Karpas-422 (cell line): ENCODE data around the gene MAP3K5. TPM values are rescaled to one million over a fixed set of nuclear protein-coding genes. Genes with fewer than 3 reads are reported as not detected.
"Not testable (repeated sequence)": the region's sequence is repeated elsewhere in the genome, so short reads cannot be mapped to it uniquely, and the experiment has no call there.

Experiments used
- DNase-seq: peaks from one replicate; pipeline ENCODE4 v3.0.0-alpha.2; 2015
- H2AFZ ChIP-seq: fragments of 200-600 bp; sonication (generic); 2 replicates; pipeline ENCODE4 v1.6.1; 2014; ENCODE audit warnings: antibody characterized with exemption, low read length, mixed read lengths
- H3K27ac ChIP-seq: fragments of 200-600 bp; sonication (generic); 2 replicates; pipeline ENCODE4 v1.5.1; 2014; ENCODE audit warnings: mild to moderate bottlenecking, low read length, moderate library complexity
- H3K27me3 ChIP-seq: fragments of 200-600 bp; sonication (generic); 2 replicates; pipeline ENCODE4 v1.6.1; 2014; ENCODE audit warnings: low read length, mixed read lengths
- H3K36me3 ChIP-seq: fragments of 200-600 bp; sonication (generic); 2 replicates; pipeline ENCODE4 v1.6.1; 2014; ENCODE audit warnings: low read length, mixed read lengths; ENCODE audit not compliant: insufficient read depth
- H3K4me1 ChIP-seq: fragments of 200-600 bp; sonication (generic); 2 replicates; pipeline ENCODE4 v1.6.1; 2014; ENCODE audit warnings: mild to moderate bottlenecking, low read length, mixed read lengths
- H3K4me2 ChIP-seq: fragments of 200-600 bp; sonication (generic); 2 replicates; pipeline ENCODE4 v1.6.1; 2014; ENCODE audit warnings: low read length, low read depth, mild to moderate bottlenecking; ENCODE audit not compliant: poor library complexity, severe bottlenecking
- H3K4me3 ChIP-seq: fragments of 200-600 bp; sonication (generic); 2 replicates; pipeline ENCODE4 v1.5.1; 2014; ENCODE audit warnings: mild to moderate bottlenecking, antibody characterized with exemption, low read length, mixed read lengths
- H3K79me2 ChIP-seq: fragments of 200-600 bp; sonication (generic); 2 replicates; pipeline ENCODE4 v1.6.1; 2014; ENCODE audit warnings: mild to moderate bottlenecking, low read length, mixed read lengths
- H3K9ac ChIP-seq: fragments of 200-600 bp; sonication (generic); 2 replicates; pipeline ENCODE4 v1.6.0; 2014; ENCODE audit warnings: low read length
- H3K9me2 ChIP-seq: fragments of 200-600 bp; sonication (generic), shearing (Covaris generic); replicated peaks from 2 replicates; pipeline ENCODE4 v1.6.0; 2014; ENCODE audit warnings: mild to moderate bottlenecking, low read length, moderate library complexity; ENCODE audit not compliant: insufficient read depth
- H3K9me3 ChIP-seq: fragments of 300-700, 200-600 bp; sonication (generic); 2 replicates; pipeline ENCODE4 v1.6.1; 2014; ENCODE audit warnings: low read length, mixed read lengths
- H4K20me1 ChIP-seq: fragments of 200-600 bp; sonication (generic); 2 replicates; pipeline ENCODE4 v1.6.1; 2014; ENCODE audit warnings: mild to moderate bottlenecking, antibody characterized with exemption, low read length, low read depth; ENCODE audit not compliant: insufficient read depth
- total RNA-seq: library from RNA; depleted of rRNA; stranded (reverse); fragments of >200 nt; shearing (Covaris generic); gene quantifications from 2 replicates; pipeline ENCODE4 v1.2.3, GENCODE V29; 2014; ENCODE audit warnings: low replicate concordance

Gene MAP3K5
- total RNA-seq, 1 experiment from 2014 or later = 1.1 TPM

- H3K4me2 ChIP-seq = no peak overlapping the region
- no peak for DNase-seq
- peaks cover 8% of the 10 kb centered on the region for H3K4me1 ChIP-seq
- H3K9me2 ChIP-seq = no peaks in the 10 kb centered on the region
- 0 out of 2 replicates have a peak, but pooled peaks cover 3% of the 10 kb centered on the region for H3K27me3 ChIP-seq
- H3K27ac ChIP-seq = no peak overlapping the region
- H3K9me3 ChIP-seq = no peaks in the 10 kb centered on the region
- H3K79me2 ChIP-seq = no peaks in the 10 kb centered on the region
- no peak overlapping the region for H3K9ac ChIP-seq
- no peak overlapping the region for H3K4me3 ChIP-seq
- no peak overlapping the region for H2AFZ ChIP-seq
- H4K20me1 ChIP-seq = no peaks in the 10 kb centered on the region
- H3K36me3 ChIP-seq = no peaks in the 10 kb centered on the region
Measured at GRCh38 chr6:136723780-136724179, 68.5 kb downstream of the MAP3K5 start.

- H4K20me1 ChIP-seq = no peaks in the 10 kb centered on the region
- no peaks in the 10 kb centered on the region for H3K79me2 ChIP-seq
- H3K4me1 ChIP-seq = peaks cover 8% of the 10 kb centered on the region
Measured at GRCh38 chr6:136721467-136721866, 70.8 kb downstream of the MAP3K5 start.

DNA sequence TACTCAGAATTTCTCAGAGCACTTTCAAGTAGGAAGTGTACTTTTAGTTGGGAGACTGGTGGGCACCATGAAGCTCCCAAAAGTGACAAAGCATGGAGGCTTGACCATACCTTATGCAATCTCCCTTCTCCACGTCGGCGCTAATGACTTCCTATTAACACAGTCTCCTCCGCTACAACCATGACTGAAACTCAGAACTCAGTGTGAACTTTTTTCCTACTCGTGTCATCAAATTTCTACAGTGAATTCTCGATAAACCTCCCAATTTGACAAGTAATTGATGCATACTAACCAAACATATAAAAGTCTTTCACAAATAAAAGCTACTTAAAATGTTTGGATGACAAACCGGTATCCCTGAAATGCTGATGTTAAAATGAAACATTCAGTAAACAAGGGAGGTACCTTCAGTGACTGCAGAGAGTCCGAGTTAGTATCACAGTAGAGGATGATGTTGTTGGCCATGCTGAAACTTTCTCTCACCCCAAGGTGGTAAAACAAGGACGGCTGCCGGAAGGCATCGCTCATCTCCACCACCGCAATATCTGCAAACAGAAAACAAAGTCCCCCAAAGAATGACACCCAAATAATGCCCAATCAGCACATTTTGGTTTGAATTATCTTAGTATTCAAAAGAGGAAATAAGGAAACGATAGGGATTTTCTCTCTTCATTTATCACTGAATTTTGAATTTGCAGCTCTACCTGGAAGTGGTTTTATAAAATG lies 72.1 kb downstream of the MAP3K5 start:
- no peak for DNase-seq
- Histone ChIP-seq H2AFZ (no peak overlapping the region), H3K36me3 (no peaks in the 10 kb centered on the region), H3K4me3 (no peak overlapping the region), H3K27ac (no peak overlapping the region), H3K4me1 (peaks cover 8% of the 10 kb centered on the region), H3K9me2 (no peaks in the 10 kb centered on the region), H3K9ac (no peak overlapping the region), H3K27me3 (0 out of 2 replicates have a peak, but pooled peaks cover 3% of the 10 kb centered on the region), H3K4me2 (no peak overlapping the region), H4K20me1 (no peaks in the 10 kb centered on the region), H3K9me3 (no peaks in the 10 kb centered on the region), H3K79me2 (no peaks in the 10 kb centered on the region)

More at GRCh38 chr6:136721467-136721866, 70.8 kb downstream of the MAP3K5 start:
- H3K36me3 ChIP-seq = no peaks in the 10 kb centered on the region
- H3K9me2 ChIP-seq = no peaks in the 10 kb centered on the region
- H3K27ac ChIP-seq = no peak overlapping the region
- H2AFZ ChIP-seq = no peak overlapping the region
- no peak overlapping the region for H3K4me3 ChIP-seq
- 0 out of 2 replicates have a peak, but pooled peaks cover 3% of the 10 kb centered on the region for H3K27me3 ChIP-seq
- H3K9ac ChIP-seq = no peak overlapping the region
- H3K4me2 ChIP-seq = no peak overlapping the region
- no peak for DNase-seq
- H3K9me3 ChIP-seq = no peaks in the 10 kb centered on the region

DNA sequence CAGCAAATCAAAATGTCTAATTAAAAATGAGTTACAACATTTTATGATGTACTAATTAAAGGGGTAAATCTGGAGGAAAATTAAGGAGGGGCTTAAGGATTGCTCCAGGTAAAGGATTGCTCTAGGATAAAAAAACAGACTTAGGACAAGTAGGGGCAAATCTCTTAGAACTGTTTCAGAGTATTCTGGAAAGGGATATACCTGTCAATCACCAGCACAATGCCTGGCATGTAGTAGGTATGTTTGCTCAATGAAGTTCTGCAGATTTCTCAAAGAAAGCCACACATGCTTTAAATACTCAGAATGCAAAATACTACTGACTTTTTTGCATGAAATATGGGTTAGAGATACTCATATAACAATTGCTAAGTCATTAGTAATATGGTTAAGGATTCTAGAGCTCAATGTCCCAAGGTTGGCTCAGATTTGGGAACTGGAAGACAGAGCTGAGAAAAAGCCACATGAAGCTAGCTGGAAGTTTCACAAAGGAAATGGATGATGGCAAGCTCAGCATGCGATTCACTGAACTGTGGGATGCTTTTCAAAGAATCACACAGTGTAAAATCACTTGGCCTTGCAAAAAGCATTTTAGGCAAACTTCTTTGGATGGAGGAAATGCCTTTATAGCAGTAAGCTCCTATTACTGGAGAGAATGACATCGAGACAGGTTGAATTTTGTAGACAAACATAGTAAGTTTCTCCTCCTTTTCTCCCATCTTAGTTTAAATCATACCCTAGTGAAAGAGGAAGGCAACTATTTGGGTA lies 72.8 kb downstream of the MAP3K5 start:
- Histone ChIP-seq H2AFZ (no peak overlapping the region), H4K20me1 (no peaks in the 10 kb centered on the region), H3K79me2 (no peaks in the 10 kb centered on the region), H3K9me3 (no peaks in the 10 kb centered on the region), H3K27ac (no peak overlapping the region), H3K9ac (no peak overlapping the region), H3K4me3 (no peak overlapping the region), H3K36me3 (no peaks in the 10 kb centered on the region), H3K4me2 (no peak overlapping the region), H3K27me3 (0 out of 2 replicates have a peak, but pooled peaks cover 3% of the 10 kb centered on the region), H3K9me2 (no peaks in the 10 kb centered on the region), H3K4me1 (peaks cover 8% of the 10 kb centered on the region)
- DNase-seq = no peak

DNA sequence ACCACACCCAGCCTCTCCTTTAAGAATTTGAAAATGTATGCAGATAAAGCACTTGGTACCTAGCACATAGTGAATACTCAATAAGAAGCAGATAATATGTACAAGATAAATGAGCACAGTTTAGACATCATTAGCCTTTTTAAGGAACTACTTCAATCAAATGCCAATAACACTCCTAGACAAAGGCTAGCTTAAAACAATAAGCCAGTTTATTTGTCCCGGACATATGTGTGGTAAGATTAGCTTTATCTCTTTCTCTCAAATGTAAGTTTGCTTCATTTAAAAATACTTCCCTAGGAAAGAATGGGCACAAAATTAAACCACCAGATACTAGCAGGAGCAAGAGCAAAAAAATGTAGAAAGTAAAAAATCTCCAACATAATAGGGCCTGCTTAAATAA lies 73.8 kb downstream of the MAP3K5 start:
- Histone ChIP-seq H3K9me2 (no peaks in the 10 kb centered on the region), H3K9ac (no peak overlapping the region), H3K27ac (no peak overlapping the region), H3K9me3 (no peaks in the 10 kb centered on the region), H3K4me2 (no peak overlapping the region), H2AFZ (no peak overlapping the region), H3K4me3 (no peak overlapping the region), H3K27me3 (0 out of 2 replicates have a peak, but pooled peaks cover 3% of the 10 kb centered on the region), H3K79me2 (no peaks in the 10 kb centered on the region), H3K4me1 (peaks cover 8% of the 10 kb centered on the region), H4K20me1 (no peaks in the 10 kb centered on the region), H3K36me3 (no peaks in the 10 kb centered on the region)
- DNase-seq = no peak

DNA sequence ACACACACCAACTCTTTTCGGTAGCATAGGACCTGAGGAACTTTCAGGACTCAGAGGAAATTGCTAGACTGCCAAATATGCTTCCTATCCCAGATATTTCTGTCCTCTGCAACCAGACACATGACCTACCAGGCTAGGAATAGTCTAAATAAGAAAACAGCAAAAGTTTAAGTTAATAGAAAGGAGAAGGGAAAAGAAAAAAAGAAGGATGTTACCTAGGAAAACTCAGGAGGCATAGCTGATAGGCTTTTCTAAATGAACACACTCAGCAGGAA lies 74.6 kb downstream of the MAP3K5 start:
- H3K4me3 ChIP-seq = no peak overlapping the region
- no peak overlapping the region for H2AFZ ChIP-seq
- no peaks in the 10 kb centered on the region for H3K9me3 ChIP-seq
- peaks cover 8% of the 10 kb centered on the region for H3K4me1 ChIP-seq
- H3K9me2 ChIP-seq = no peaks in the 10 kb centered on the region
- H3K4me2 ChIP-seq = no peak overlapping the region
- H3K27ac ChIP-seq = no peak overlapping the region
- no peak overlapping the region for H3K9ac ChIP-seq
- no peak for DNase-seq
- 0 out of 2 replicates have a peak, but pooled peaks cover 3% of the 10 kb centered on the region for H3K27me3 ChIP-seq
- no peaks in the 10 kb centered on the region for H3K79me2 ChIP-seq
- H4K20me1 ChIP-seq = no peaks in the 10 kb centered on the region
- no peaks in the 10 kb centered on the region for H3K36me3 ChIP-seq

DNA sequence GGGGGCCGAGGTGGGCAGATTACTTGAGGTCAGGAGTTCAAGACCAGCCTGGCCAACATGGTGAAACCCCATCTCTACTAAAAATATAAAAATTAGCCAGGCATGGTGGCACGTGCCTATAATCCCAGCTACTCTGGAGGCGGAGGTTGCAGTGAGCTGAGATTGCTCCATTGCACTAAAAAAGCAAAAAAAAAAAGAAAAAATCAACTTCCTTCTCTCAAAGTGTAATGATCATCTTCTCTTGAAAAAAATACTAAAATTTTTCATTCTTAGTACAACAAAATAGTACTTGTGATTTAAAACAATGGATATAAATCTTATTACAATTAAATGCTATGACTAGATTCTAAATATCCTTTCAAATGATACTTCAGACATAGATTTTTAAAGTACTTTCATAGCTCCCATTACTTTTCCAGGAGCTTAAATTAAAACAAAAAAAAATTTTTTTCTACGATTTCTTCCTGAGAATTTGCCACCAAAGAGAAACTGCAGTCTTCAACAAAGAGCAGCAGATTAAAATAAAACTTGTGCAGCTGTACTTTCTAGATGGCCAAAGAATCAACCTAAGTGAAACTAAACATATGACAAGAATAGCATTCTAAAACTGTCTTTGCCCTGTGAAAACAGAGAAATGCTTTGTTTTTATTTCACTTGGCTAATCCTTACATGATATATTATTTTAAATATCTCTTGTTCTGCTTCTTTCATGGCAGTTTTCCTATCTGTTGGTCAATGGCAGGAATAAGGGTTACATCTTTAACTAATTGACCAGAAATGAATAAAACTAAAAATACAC lies 75.2 kb downstream of the MAP3K5 start:
- no peaks in the 10 kb centered on the region for H3K9me2 ChIP-seq
- no peak overlapping the region for H3K4me2 ChIP-seq
- no peak for DNase-seq
- H4K20me1 ChIP-seq = no peaks in the 10 kb centered on the region
- no peaks in the 10 kb centered on the region for H3K9me3 ChIP-seq
- H3K27me3 ChIP-seq = 0 out of 2 replicates have a peak, but pooled peaks cover 3% of the 10 kb centered on the region
- no peak overlapping the region for H3K27ac ChIP-seq
- no peaks in the 10 kb centered on the region for H3K36me3 ChIP-seq
- no peak overlapping the region for H3K9ac ChIP-seq
- peaks cover 8% of the 10 kb centered on the region for H3K4me1 ChIP-seq
- H2AFZ ChIP-seq = no peak overlapping the region
- H3K79me2 ChIP-seq = no peaks in the 10 kb centered on the region
- H3K4me3 ChIP-seq = no peak overlapping the region

DNA sequence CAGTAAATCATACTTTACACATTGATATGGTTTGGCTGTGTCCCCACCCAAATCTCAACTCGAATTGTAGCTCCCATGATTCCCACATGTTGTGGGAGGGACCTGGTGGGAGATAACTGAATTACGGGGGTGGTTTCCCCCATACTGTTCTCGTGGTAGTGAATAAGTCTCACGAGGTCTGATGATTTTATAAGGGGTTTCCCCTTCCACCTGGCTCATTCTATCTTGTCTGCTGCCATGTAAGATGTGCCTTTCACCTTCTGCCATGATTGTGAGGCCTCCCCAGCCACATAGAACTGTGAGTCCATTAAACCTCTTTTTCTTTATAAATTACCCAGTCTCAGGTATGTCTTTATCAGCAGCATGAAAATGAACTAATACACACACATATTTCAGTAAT lies 79.6 kb downstream of the MAP3K5 start:
- H3K79me2 ChIP-seq, H3K4me1 ChIP-seq, H3K9me2 ChIP-seq: not testable (repeated sequence)

More for the DNA sequence above, 79.6 kb downstream of the MAP3K5 start:
- H3K9ac ChIP-seq, H3K27me3 ChIP-seq, H3K9me3 ChIP-seq, H2AFZ ChIP-seq, H3K4me2 ChIP-seq, DNase-seq, H3K27ac ChIP-seq, H3K4me3 ChIP-seq, H4K20me1 ChIP-seq, H3K36me3 ChIP-seq: not testable (repeated sequence)
